Cardiac muscle cell (in vitro differentiated cells and primary cell): ENCODE measurements around the gene ACTR5. TPM values are rescaled to one million over a fixed set of nuclear protein-coding genes. Genes with fewer than 3 reads are reported as not detected.

ENCODE experiments used
- DNase-seq, 2 donors: peaks; one replicate each; pipeline versions ENCODE4 v3.0.0 to v3.0.0-alpha.2; 2010 to 2017; ENCODE audit warnings: low read depth in 1 of 2, low spot score in 1 of 2
- H3K27ac ChIP-seq: fragments of 200-600 bp; sonication (generic); 2 replicates; pipeline ENCODE4 v1.5.1; 2016
- H3K27me3 ChIP-seq: fragments of 200-600 bp; sonication (generic); 2 replicates; pipeline ENCODE4 v1.6.0; 2016; ENCODE audit warnings: control low read depth
- H3K36me3 ChIP-seq: fragments of 200-600 bp; sonication (generic); 2 replicates; pipeline ENCODE4 v1.5.1; 2016; ENCODE audit warnings: control low read depth
- H3K4me1 ChIP-seq: fragments of 200-600 bp; sonication (generic); 2 replicates; pipeline ENCODE4 v1.8.1; 2017; ENCODE audit warnings: low read depth, mild to moderate bottlenecking, mixed run types
- H3K4me3 ChIP-seq: fragments of 200-600 bp; sonication (generic); 2 replicates; pipeline ENCODE4 v1.5.1; 2016; ENCODE audit warnings: mild to moderate bottlenecking
- H3K9me3 ChIP-seq: fragments of 200-600 bp; sonication (generic); 2 replicates; pipeline ENCODE4 v1.5.1; 2017; ENCODE audit warnings: low read depth, mild to moderate bottlenecking, control low read depth
- polyA plus RNA-seq: library from polyadenylated mRNA; unstranded; fragments of >200 nt; fragmentation: Nextera tagmentation; extraction: Ambion mirVana; gene quantifications from 2 replicates; pipeline ENCODE4 v1.2.1, GENCODE V29; 2016
- total RNA-seq: library from RNA; depleted of rRNA; stranded (reverse); fragments of >200 nt; gene quantifications from 2 replicates; pipeline ENCODE4 v1.2.3, GENCODE V29; 2016
- TF ChIP-seq, protein P1 (sequence below): IDR thresholded peaks from 2 replicates; pipeline ENCODE4 v1.5.1; 2012; ENCODE audit warnings: low read depth, mild to moderate bottlenecking, low read length

Gene ACTR5
- total and polyA plus RNA-seq, 2 experiments from 2014 or later = 6.4 to 8.7 TPM

DNA sequence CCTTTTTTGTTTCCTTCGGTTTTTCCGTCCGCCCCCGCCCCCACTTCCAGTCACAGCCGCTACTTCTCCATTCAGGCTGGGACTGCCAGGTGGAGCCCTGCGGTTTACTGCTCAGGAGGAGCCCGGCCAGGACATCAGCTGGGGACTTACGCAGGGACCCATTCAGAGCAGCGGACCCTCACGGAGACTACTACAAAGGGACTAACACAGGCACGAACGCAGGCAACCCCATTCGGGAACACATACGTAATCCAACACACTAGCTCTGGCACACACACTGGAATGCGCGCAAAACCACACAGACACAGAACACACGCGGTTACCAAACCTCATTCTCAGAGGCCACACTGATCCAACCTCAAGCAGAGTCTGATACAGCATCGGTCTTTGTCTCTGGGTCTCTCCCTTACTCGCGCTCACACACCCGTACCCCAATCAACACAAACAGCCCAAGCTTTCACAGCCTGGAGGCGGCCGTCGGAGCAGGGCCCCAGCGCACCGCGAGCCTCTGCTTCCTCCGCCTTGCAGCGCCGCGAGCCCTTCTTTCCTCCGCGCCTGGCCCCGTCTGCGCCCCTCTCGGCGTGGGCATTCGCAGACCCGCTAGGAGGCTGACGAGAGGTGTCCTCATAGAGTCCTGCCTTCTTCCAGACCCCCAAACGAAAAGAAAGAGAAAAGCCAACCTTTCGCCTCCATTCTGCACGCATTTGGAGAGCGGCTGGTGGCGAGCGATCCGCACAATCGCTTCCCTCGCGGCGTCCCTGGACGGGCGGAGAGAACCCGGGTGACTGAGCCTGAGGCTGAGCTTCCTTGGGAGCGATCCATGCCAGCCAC, 25.0 kb upstream of the ACTR5 start:
- Histone ChIP-seq H3K9me3 (no peaks in the 10 kb centered on the region), H3K4me1 (no peaks in the 10 kb centered on the region), H3K4me3 (no peak overlapping the region), H3K36me3 (no peaks in the 10 kb centered on the region), H3K27ac (no peak overlapping the region), H3K27me3 (peaks cover 100% of the 10 kb centered on the region)
- DNase-seq = peak in 1 of 2 donors; percentile 65
- TF ChIP-seq, protein P1, sequence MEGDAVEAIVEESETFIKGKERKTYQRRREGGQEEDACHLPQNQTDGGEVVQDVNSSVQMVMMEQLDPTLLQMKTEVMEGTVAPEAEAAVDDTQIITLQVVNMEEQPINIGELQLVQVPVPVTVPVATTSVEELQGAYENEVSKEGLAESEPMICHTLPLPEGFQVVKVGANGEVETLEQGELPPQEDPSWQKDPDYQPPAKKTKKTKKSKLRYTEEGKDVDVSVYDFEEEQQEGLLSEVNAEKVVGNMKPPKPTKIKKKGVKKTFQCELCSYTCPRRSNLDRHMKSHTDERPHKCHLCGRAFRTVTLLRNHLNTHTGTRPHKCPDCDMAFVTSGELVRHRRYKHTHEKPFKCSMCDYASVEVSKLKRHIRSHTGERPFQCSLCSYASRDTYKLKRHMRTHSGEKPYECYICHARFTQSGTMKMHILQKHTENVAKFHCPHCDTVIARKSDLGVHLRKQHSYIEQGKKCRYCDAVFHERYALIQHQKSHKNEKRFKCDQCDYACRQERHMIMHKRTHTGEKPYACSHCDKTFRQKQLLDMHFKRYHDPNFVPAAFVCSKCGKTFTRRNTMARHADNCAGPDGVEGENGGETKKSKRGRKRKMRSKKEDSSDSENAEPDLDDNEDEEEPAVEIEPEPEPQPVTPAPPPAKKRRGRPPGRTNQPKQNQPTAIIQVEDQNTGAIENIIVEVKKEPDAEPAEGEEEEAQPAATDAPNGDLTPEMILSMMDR = no peak

DNA sequence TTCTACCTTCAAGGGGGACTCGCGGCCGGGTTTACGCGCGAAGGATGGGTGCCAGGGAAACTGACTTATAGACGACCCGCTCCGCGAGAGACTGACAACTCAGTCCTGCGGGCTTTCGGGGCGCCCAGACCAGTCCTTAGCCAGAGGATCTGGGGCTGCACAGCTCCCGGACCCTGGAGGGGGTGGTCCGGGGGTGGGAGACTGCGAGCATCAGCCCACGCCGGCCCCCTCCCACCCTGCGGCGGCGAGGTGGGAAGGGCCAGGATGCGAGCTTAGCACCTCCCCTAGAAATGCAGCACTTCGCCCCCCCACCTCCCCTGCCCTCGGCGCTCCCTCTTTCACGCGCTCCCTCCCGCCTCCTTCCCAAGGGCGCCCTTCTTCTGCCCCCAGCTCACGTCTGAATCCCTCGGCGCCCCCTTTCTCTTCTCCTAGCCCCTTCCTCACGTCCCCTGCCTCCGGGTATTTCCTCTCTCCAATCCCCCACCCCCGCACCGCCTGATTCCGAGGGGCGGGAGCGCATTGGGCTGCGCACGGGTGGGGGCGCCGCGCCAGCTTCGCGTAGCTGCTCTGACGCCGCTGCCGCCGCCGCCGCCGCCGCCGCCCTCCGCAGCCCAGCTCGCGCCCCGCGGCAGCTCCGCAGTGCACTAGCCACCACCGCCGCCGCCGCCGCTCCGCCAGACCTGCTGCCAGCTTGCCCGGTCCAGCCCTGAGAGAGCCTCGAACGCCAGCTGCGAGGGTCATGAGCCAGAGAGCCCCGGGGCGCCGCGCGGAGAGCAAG, 24.2 kb upstream of the ACTR5 start, which contains the start of gene SLC32A1:
TSS of gene SLC32A1 (plus strand) at position 639 of the 778 bp plus-strand sequence. CDS start 239 bp downstream, outside the sequence.
- Histone ChIP-seq H3K4me1 (no peaks in the 10 kb centered on the region), H3K36me3 (no peaks in the 10 kb centered on the region), H3K27me3 (peaks cover 100% of the 10 kb centered on the region), H3K27ac (no peak within 1 kb of the TSS), H3K9me3 (no peaks in the 10 kb centered on the region), H3K4me3 (peak within 1 kb of the TSS; percentile 6)
- DNase-seq = no peak
- TF ChIP-seq, protein P1 = no peak

DNA sequence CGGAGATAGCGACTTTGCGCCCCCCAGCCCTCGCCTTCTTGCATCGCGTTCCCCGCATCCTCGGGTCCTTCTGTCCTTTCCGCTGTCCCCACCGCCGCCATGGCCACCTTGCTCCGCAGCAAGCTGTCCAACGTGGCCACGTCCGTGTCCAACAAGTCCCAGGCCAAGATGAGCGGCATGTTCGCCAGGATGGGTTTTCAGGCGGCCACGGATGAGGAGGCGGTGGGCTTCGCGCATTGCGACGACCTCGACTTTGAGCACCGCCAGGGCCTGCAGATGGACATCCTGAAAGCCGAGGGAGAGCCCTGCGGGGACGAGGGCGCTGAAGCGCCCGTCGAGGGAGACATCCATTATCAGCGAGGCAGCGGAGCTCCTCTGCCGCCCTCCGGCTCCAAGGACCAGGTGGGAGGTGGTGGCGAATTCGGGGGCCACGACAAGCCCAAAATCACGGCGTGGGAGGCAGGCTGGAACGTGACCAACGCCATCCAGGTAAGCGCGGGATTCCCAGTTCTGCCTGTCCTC, 23.6 kb upstream of the ACTR5 start:
- no peaks in the 10 kb centered on the region for H3K4me1 ChIP-seq
- H3K27ac ChIP-seq = no peak overlapping the region
- no peaks in the 10 kb centered on the region for H3K36me3 ChIP-seq
- no peak for DNase-seq
- H3K27me3 ChIP-seq = peaks cover 100% of the 10 kb centered on the region
- TF ChIP-seq, protein P1 = no peak
- no peaks in the 10 kb centered on the region for H3K9me3 ChIP-seq
- peak overlapping the region; percentile 6 for H3K4me3 ChIP-seq

DNA sequence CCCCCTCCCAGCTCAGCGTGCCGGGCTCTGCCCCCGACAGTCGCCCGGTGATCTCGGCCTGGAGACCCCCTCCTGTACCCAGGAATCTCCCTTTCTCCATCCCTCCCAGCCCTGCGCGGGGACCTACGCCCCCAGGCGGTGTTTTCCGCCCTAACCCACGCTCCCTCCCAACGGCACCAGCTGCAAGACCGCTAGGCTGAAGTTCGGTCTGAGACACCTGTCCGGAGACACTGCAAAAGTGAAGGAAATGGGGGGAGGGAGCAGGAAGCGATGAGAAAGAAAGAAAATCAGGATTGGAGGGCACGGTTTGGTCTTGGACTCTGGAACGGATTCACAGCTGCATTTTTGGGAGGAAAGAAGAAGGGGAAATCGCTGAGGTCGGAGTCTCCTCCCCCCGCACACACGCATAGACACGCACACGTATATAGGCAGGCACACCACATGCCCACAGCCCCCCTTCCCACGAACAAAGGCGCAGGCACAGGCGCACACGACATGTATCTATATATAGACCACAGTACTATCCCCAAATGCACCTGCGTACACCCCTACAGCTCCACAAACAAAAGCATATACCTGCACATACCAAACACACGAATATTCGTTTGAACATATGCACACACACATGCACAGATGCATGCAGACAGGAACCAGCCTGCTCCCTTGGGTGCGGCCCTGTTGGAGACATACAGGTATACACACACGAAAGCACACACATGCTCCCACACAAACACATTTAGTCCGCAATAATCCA, 22.9 kb upstream of the ACTR5 start:
- no peaks in the 10 kb centered on the region for H3K4me1 ChIP-seq
- H3K27ac ChIP-seq = no peak overlapping the region
- TF ChIP-seq, protein P1 = peak; percentile 10
- H3K4me3 ChIP-seq = no peak overlapping the region
- H3K27me3 ChIP-seq = peaks cover 100% of the 10 kb centered on the region
- no peak for DNase-seq
- no peaks in the 10 kb centered on the region for H3K9me3 ChIP-seq
- H3K36me3 ChIP-seq = no peaks in the 10 kb centered on the region
